Lung (tissue), 12 donors: Measurements from ENCODE around the gene GSTK1. TPM values are rescaled to one million over a fixed set of nuclear protein-coding genes. Genes with fewer than 3 reads are reported as not detected.

Experiments
- ATAC-seq: fragments of 200-7000 bp; cut with Tn5 transposase; one replicate; pipeline ENCODE4 v1.9.1; 2020; ENCODE audit warnings: moderate number of reproducible peaks; ENCODE audit not compliant: insufficient read depth, low FRiP score
- DNase-seq, 3 donors: peaks; one replicate each; pipeline ENCODE4 v3.0.0-alpha.2; 2013 to 2017
- H3K27ac ChIP-seq, 2 donors: one replicate each; pipeline ENCODE4 v1.5.1; 2013; ENCODE audit warnings: mild to moderate bottlenecking in 2 of 2, moderate library complexity in 2 of 2, control low read depth in 1 of 2, inconsistent platforms in 1 of 2, low read depth in 1 of 2, low read length in 1 of 2
- H3K27me3 ChIP-seq, 3 donors: one replicate each; pipeline ENCODE4 v1.5.1; 2013; ENCODE audit warnings: low read length in 2 of 3; ENCODE audit not compliant: control insufficient read depth in 3 of 3, insufficient read depth in 3 of 3
- H3K36me3 ChIP-seq, 4 donors: one replicate each; pipeline ENCODE4 v1.5.1; 2013; ENCODE audit warnings: low read length in 4 of 4, mild to moderate bottlenecking in 1 of 4, moderate library complexity in 1 of 4; ENCODE audit not compliant: control insufficient read depth in 4 of 4, insufficient read depth in 4 of 4
- H3K4me1 ChIP-seq, 5 donors: one replicate each; pipeline ENCODE4 v1.5.1; 2013; ENCODE audit warnings: low read length in 5 of 5, mild to moderate bottlenecking in 2 of 5, moderate library complexity in 1 of 5; ENCODE audit not compliant: control insufficient read depth in 5 of 5, insufficient read depth in 5 of 5
- H3K4me3 ChIP-seq: one replicate; pipeline ENCODE4 v1.5.1; 2013; ENCODE audit warnings: mild to moderate bottlenecking, control low read depth, moderate library complexity
- H3K9ac ChIP-seq, 2 donors: one replicate each; pipeline ENCODE4 v1.5.1; 2013; ENCODE audit warnings: low read length in 2 of 2, control low read depth in 1 of 2; ENCODE audit not compliant: insufficient read depth in 1 of 2
- H3K9me3 ChIP-seq, 4 donors: one replicate each; pipeline ENCODE4 v1.5.1; 2013; ENCODE audit warnings: low read length in 3 of 4, mild to moderate bottlenecking in 1 of 4, moderate library complexity in 1 of 4; ENCODE audit not compliant: control insufficient read depth in 4 of 4, insufficient read depth in 3 of 4
- WGBS, 2 donors: extraction: QIAGEN DNeasy Blood & Tissue Kit; methylation state at CpG; one replicate each; pipeline ENCODE4 v1.1.7; 2013; 5-methylcytosine and 5-hydroxymethylcytosine counted together
- polyA plus RNA-seq, 2 donors: library from polyadenylated mRNA; stranded (reverse); fragments of 200-250 nt; gene quantifications; one replicate each; pipeline ENCODE4 v1.2.1, GENCODE V29; 2013
- total RNA-seq, 2 donors: library from RNA; depleted of rRNA in 1 of 2; stranded (reverse); fragments of >200 nt in 1 of 2; gene quantifications; one replicate each; pipeline ENCODE4 v1.2.1, GENCODE V29; 2014 to 2021
- TF ChIP-seq, protein P1 (sequence below): IDR thresholded peaks from 2 replicates; pipeline ENCODE4 v1.5.1; 2012; ENCODE audit warnings: mild to moderate bottlenecking; ENCODE audit errors: control extremely low read depth, extremely low read depth
- donor health status: control.
- donor health status: control.
- donor health status: Bipolar disorder and iron deficiency.
- donor health status: healthy.
- donor health status: DM: yes; HTN: yes; CAD: no.

Gene GSTK1
- total and polyA plus RNA-seq, 4 donors: 110 to 130 (median 119) TPM

- Histone ChIP-seq H3K4me3 (no peak overlapping the region), H3K9me3 (peaks cover 0 to 3% (median 0%) of the 10 kb centered on the region in 4 donors), H3K27ac (no peak overlapping the region), H3K9ac (no peak overlapping the region), H3K36me3 (no peaks in the 10 kb centered on the region), H3K27me3 (no peaks in the 10 kb centered on the region), H3K4me1 (no peaks in the 10 kb centered on the region)
- TF ChIP-seq, protein P1, sequence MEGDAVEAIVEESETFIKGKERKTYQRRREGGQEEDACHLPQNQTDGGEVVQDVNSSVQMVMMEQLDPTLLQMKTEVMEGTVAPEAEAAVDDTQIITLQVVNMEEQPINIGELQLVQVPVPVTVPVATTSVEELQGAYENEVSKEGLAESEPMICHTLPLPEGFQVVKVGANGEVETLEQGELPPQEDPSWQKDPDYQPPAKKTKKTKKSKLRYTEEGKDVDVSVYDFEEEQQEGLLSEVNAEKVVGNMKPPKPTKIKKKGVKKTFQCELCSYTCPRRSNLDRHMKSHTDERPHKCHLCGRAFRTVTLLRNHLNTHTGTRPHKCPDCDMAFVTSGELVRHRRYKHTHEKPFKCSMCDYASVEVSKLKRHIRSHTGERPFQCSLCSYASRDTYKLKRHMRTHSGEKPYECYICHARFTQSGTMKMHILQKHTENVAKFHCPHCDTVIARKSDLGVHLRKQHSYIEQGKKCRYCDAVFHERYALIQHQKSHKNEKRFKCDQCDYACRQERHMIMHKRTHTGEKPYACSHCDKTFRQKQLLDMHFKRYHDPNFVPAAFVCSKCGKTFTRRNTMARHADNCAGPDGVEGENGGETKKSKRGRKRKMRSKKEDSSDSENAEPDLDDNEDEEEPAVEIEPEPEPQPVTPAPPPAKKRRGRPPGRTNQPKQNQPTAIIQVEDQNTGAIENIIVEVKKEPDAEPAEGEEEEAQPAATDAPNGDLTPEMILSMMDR: no peak
- WGBS, 2 donors: 76 to 82% methylated on average over 2 of the region's 2 CpGs
- ATAC-seq (no peak), DNase-seq (no peak)
Measured at GRCh38 chr7:143252006-143252405, 11.2 kb upstream of the GSTK1 start.

DNA sequence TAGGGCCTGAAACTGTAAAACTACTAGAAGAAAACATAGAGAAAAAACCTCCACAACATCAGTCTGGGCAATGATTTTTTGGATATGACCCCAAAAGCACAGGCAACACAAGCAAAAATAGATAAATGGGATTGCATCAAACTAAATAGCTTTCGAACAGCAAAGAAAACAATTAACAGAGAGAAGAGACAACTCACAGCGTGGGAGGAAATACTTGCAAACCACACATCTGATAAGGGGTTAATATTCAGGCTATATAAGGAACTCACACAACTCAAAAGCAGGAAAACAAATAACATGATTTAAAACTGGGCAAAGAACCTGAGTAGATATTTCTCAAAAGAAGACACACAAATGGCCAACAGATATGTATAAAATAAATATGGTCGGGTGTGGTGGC, 7.7 kb upstream of the GSTK1 start:
- Histone ChIP-seq H3K9ac (no peak overlapping the region), H3K27ac (no peak overlapping the region), H3K36me3 (no peaks in the 10 kb centered on the region), H3K27me3 (no peaks in the 10 kb centered on the region), H3K4me1 (peaks cover 0 to 4% (median 0%) of the 10 kb centered on the region in 5 donors), H3K9me3 (no peaks in the 10 kb centered on the region), H3K4me3 (no peak overlapping the region)
- ATAC-seq: no peak
- TF ChIP-seq, protein P1: no peak
- DNase-seq: no peak
- WGBS, 2 donors: 61 to 71% methylated on average over 3 of the region's 3 CpGs

- H3K9ac ChIP-seq: no peak overlapping the region
- H3K36me3 ChIP-seq: no peaks in the 10 kb centered on the region
- H3K27ac ChIP-seq: no peak overlapping the region
- no peaks in the 10 kb centered on the region for H3K9me3 ChIP-seq
- no peak for DNase-seq
- no peaks in the 10 kb centered on the region for H3K27me3 ChIP-seq
- WGBS, 2 donors: 91 to 92% methylated on average over 3 of the region's 3 CpGs
- TF ChIP-seq, protein P1: no peak
- no peak overlapping the region for H3K4me3 ChIP-seq
- no peak for ATAC-seq
- H3K4me1 ChIP-seq: peaks cover 0 to 4% (median 0%) of the 10 kb centered on the region in 5 donors
Measured at GRCh38 chr7:143256325-143256724, 6.9 kb upstream of the GSTK1 start.

DNA sequence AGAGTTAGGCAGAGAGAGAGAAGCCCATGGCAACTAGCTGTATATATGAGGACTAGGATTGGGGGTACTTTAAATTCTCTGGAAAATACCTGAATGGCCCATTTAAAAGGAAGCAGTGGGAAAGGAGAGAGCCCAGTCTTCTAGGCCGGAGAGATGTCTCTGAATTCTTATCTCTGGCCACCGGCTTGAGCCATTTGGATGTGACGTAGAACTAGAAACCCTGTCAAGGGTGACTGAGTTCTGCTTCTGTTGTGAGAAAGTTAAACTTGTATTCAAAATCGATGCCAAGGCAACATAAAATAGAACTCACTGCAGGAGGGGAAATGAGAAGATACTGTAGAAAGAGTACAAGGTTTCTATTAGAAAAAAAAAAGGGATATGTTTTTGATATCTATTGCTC, 6.3 kb upstream of the GSTK1 start:
- 91 to 96% methylated on average over 4 of the region's 4 CpGs for WGBS, 2 donors
- ATAC-seq: no peak

More for the DNA sequence above, 6.3 kb upstream of the GSTK1 start:
- Histone ChIP-seq H3K27me3 (no peaks in the 10 kb centered on the region), H3K27ac (no peak overlapping the region), H3K9ac (no peak overlapping the region), H3K4me3 (no peak overlapping the region), H3K9me3 (no peaks in the 10 kb centered on the region), H3K4me1 (peaks cover 0 to 4% (median 0%) of the 10 kb centered on the region in 5 donors), H3K36me3 (no peaks in the 10 kb centered on the region)
- TF ChIP-seq, protein P1: no peak
- DNase-seq: no peak
